Osteoblast (primary cell): ENCODE measurements around the gene UVSSA. TPM values are rescaled to one million over a fixed set of nuclear protein-coding genes. Genes with fewer than 3 reads are reported as not detected.

Source experiments
- DNase-seq: peaks from one replicate; pipeline ENCODE4 v3.0.0; 2011; ENCODE audit warnings: low spot score, mixed read lengths; ENCODE audit not compliant: insufficient read length; ENCODE audit errors: missing footprints
- H2AFZ ChIP-seq: 2 replicates; pipeline ENCODE4 v1.6.0; 2011; ENCODE audit warnings: mild to moderate bottlenecking, low read length
- H3K27ac ChIP-seq: 2 replicates; pipeline ENCODE4 v1.5.1; 2011; ENCODE audit warnings: mild to moderate bottlenecking, low read depth, low read length, moderate library complexity
- H3K27me3 ChIP-seq: 2 replicates; pipeline ENCODE4 v1.6.0; 2012; ENCODE audit warnings: mild to moderate bottlenecking, control low read depth, inconsistent platforms, low read length, moderate library complexity; ENCODE audit not compliant: insufficient read depth
- H3K36me3 ChIP-seq: 2 replicates; pipeline ENCODE4 v1.5.1; 2011; ENCODE audit warnings: mild to moderate bottlenecking, low read length, control low read depth, moderate library complexity; ENCODE audit not compliant: insufficient read depth
- H3K4me1 ChIP-seq: 2 replicates; pipeline ENCODE4 v1.5.1; 2011; ENCODE audit warnings: mild to moderate bottlenecking, low read length, control low read depth, moderate library complexity; ENCODE audit not compliant: insufficient read depth
- H3K4me2 ChIP-seq: 2 replicates; pipeline ENCODE4 v1.6.0; 2011; ENCODE audit warnings: mild to moderate bottlenecking, low read length; ENCODE audit not compliant: insufficient read depth
- H3K4me3 ChIP-seq: fragments of 200-600 bp; sonication (generic); 3 replicates; pipeline ENCODE4 v1.5.1; 2012; ENCODE audit warnings: mild to moderate bottlenecking, low read length, inconsistent platforms; ENCODE audit not compliant: insufficient read depth
- H3K79me2 ChIP-seq: 2 replicates; pipeline ENCODE4 v1.6.0; 2012; ENCODE audit warnings: mild to moderate bottlenecking, low read length, control low read depth, inconsistent platforms; ENCODE audit not compliant: insufficient read depth
- H3K9me3 ChIP-seq: 2 replicates; pipeline ENCODE4 v1.5.1; 2011; ENCODE audit warnings: low read depth, low read length, control low read depth
- H4K20me1 ChIP-seq: 2 replicates; pipeline ENCODE4 v1.6.0; 2012; ENCODE audit warnings: mild to moderate bottlenecking, low read length, control low read depth; ENCODE audit not compliant: insufficient read depth
- total RNA-seq: library from RNA; depleted of rRNA; stranded (reverse); fragments of >200 nt; gene quantifications from 2 replicates; pipeline ENCODE4 v1.2.3, GENCODE V29; 2012
- TF ChIP-seq, protein P1 (sequence below): IDR thresholded peaks from 2 replicates; pipeline ENCODE4 v1.5.1; 2011; ENCODE audit warnings: mild to moderate bottlenecking, low read depth, low read length, moderate library complexity; ENCODE audit errors: extremely low read depth

UVSSA gene
- total RNA-seq, 1 donor: 14.8 TPM

DNA sequence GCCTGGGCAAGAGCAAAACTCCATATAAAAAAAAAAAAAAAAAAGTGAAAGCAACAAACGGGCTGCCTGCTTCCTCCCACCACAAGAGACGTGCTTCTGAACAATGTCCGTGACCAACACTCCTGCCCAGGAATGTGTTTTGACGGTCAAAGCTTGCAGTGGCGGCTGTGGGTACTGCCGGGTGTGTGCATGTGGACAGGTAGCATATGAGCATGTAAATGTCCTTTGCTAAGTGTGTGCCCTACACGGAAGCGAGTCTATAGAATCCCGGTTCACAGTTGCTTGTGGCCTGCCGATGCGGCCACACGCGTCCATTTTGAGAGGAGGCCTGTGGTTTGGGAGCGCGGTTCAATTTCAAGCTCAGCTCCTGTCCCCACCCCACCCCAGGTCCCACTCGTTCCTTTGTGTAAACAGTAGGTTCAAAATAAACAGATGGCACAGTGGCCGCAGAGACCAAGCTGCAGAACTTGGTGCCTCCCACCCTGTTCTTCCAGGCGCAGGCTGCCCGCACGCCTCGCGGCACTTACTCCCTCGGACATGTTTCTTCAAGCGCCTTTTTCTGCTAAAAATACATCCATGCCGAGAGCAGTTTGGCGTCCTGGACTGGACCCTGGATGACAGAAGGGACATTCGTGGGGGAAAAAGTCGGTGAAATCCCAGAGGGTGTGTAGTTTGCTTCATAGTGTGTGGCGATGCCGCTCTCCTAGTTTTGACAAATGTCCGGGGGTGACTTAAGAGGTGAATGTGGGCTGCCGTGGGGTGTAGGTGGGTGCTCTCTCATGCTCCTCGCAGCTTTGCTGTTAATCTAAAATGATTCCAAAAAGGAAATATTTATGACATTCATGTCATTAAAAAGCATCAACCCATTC is 70.7 kb downstream of the UVSSA start:
- Histone ChIP-seq H3K27ac (no peak overlapping the region), H3K79me2 (no peaks in the 10 kb centered on the region), H3K36me3 (no peaks in the 10 kb centered on the region), H3K9me3 (no peaks in the 10 kb centered on the region), H4K20me1 (no peaks in the 10 kb centered on the region), H3K4me2 (no peak overlapping the region), H3K27me3 (peaks cover 30% of the 10 kb centered on the region), H3K4me3 (no peak overlapping the region), H3K4me1 (no peaks in the 10 kb centered on the region), H2AFZ (no peak overlapping the region)
- TF ChIP-seq, protein P1, sequence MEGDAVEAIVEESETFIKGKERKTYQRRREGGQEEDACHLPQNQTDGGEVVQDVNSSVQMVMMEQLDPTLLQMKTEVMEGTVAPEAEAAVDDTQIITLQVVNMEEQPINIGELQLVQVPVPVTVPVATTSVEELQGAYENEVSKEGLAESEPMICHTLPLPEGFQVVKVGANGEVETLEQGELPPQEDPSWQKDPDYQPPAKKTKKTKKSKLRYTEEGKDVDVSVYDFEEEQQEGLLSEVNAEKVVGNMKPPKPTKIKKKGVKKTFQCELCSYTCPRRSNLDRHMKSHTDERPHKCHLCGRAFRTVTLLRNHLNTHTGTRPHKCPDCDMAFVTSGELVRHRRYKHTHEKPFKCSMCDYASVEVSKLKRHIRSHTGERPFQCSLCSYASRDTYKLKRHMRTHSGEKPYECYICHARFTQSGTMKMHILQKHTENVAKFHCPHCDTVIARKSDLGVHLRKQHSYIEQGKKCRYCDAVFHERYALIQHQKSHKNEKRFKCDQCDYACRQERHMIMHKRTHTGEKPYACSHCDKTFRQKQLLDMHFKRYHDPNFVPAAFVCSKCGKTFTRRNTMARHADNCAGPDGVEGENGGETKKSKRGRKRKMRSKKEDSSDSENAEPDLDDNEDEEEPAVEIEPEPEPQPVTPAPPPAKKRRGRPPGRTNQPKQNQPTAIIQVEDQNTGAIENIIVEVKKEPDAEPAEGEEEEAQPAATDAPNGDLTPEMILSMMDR: no peak
- peak; percentile 69 for DNase-seq

DNA sequence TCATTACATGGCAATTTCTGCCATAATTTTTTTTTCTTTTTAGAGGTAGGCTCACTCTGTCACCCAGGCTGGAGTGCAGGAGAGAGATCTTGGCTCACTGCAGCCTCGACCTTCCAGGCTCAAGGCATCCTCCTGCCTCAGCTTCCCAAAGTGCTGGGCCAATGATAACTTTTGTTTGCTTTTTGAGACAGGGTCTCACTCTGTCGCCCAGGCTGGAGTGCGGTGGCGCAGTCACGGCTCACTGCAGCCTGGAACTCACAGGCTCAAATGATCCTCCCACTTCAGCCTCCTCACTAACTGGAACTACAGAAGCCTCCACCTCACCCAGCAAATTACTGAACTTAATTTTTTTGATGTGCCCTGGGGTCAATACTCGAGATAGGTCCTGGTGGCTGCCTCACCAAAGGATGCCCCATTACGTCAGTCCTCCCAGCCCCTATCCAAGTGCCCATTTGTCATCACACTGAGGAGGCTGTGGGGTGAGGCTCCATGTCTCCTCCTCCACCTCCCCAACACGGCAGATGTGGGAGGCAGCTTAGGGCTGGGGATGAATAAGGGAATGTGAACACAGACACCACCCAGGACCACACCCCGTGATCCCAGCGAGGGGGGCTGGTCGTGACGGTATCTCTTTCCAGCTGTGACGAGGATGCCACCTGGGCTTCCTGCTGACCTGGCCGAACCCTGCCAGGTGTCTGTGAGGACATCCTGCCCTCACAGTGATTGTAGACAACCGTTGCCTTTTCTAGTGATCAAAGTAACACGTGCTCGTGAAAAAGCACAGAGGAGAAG is 71.7 kb downstream of the UVSSA start:
- H3K27me3 ChIP-seq: peaks cover 25% of the 10 kb centered on the region
- H4K20me1 ChIP-seq: no peaks in the 10 kb centered on the region
- no peaks in the 10 kb centered on the region for H3K36me3 ChIP-seq
- no peaks in the 10 kb centered on the region for H3K9me3 ChIP-seq
- H3K4me3 ChIP-seq: no peak overlapping the region
- H3K4me2 ChIP-seq: no peak overlapping the region
- H2AFZ ChIP-seq: no peak overlapping the region
- DNase-seq: peak; percentile 38
- TF ChIP-seq, protein P1: no peak
- no peaks in the 10 kb centered on the region for H3K4me1 ChIP-seq
- no peaks in the 10 kb centered on the region for H3K79me2 ChIP-seq
- no peak overlapping the region for H3K27ac ChIP-seq

DNA sequence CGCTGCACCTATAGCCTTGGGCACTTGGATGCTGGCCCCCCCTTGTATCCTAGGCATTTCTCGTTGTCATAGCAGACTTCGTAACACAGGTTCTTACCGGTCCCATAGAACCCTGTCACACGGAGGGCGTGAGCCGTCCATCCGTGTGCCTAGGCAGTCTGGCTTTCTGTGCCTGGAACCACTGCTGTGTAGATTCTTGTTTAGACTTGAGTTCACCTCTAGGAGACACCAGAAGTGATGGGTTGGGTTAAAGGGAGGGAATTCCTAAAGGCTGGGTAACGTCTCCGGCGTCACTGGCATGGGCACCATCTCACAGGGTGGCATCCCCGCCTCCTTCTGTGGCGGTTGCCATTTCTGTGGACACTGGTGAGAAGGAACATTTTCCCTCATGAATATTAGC is 72.7 kb downstream of the UVSSA start:
- TF ChIP-seq, protein P1: no peak
- Histone ChIP-seq H3K79me2 (no peaks in the 10 kb centered on the region), H3K4me2 (no peak overlapping the region), H3K27me3 (peaks cover 22% of the 10 kb centered on the region), H3K27ac (no peak overlapping the region), H3K36me3 (no peaks in the 10 kb centered on the region), H3K9me3 (no peaks in the 10 kb centered on the region), H3K4me3 (no peak overlapping the region), H4K20me1 (no peaks in the 10 kb centered on the region), H3K4me1 (no peaks in the 10 kb centered on the region), H2AFZ (no peak overlapping the region)
- peak; percentile 25 for DNase-seq

DNA sequence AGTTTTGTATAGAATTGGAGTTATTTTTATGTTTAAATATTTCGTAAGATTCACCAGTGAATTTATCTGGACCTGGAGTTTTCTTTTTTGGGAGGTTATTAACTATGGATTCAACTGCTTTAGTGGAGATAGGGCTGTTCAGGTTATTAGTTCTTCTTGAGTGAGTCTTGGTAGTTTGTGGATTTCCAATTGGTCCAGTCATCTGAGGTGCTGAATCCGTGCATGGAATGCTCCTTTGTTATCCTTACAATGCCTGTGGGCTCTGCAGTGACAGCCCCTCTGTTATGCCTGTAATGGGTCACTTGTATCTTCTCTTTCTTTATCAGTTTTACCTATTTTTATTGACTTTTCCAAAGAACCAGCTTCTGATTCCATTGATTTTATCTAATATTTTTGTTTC is 74.6 kb downstream of the UVSSA start:
- TF ChIP-seq, protein P1: no peak
- Histone ChIP-seq H3K27ac (no peak overlapping the region), H3K27me3 (peaks cover 13% of the 10 kb centered on the region), H3K36me3 (no peaks in the 10 kb centered on the region), H4K20me1 (no peaks in the 10 kb centered on the region), H3K4me3 (no peak overlapping the region), H3K9me3 (no peaks in the 10 kb centered on the region), H3K4me1 (no peaks in the 10 kb centered on the region), H3K79me2 (no peaks in the 10 kb centered on the region), H2AFZ (no peak overlapping the region), H3K4me2 (no peak overlapping the region)
- no peak for DNase-seq
